CD4-positive, alpha-beta T cell treated with Interleukin-6 for 4 hours (primary cell): Measurements from ENCODE around the gene PRKAG2.
"Not testable (repeated sequence)": the region's sequence is repeated elsewhere in the genome, so short reads cannot be mapped to it uniquely, and the experiment has no call there.

Source experiments
- DNase-seq: peaks from one replicate; pipeline ENCODE4 v3.0.0-alpha.2; 2020; ENCODE audit warnings: mixed read lengths

Gene PRKAG2

DNA sequence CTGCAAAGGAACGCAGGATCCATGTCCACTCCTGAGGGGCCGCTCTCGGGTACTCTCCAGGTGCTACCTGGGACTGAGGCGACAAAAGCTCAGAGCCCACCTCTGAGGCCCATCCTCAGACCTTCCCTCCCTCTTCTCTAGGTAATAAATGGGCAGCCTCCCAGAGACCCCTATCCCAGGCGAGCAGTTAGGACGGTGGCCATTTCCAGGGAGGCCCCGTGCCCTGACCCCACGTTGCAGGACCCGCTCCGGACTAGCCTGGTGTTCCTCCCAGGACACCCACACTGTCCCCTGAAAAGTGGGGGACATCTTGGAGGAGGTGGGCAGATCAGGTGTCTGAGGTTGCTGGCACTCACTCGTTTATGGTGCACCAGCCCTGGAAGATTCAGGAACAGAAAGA is 44.3 kb downstream of the PRKAG2 start:
- no peak for DNase-seq

DNA sequence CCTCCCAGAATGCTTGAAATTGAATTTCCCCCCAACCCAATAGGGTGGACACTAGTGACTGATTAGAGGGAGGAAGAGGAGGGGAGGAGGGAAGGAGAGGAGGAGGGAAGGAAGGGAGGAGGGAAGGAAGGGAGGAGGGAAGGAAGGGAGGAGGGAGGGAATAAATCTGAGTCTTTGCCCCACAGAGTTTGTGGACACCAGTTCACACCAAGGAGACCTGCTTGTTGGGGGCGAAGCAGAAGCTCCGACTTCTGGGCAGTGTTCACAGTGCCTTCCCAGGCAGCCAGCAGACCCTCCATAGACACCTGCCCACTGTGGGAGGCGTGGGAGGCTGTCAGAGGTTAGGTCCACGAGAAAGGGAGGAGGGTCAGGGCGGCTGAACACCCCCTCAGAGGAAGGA is 44.8 kb downstream of the PRKAG2 start:
- no peak for DNase-seq

DNA sequence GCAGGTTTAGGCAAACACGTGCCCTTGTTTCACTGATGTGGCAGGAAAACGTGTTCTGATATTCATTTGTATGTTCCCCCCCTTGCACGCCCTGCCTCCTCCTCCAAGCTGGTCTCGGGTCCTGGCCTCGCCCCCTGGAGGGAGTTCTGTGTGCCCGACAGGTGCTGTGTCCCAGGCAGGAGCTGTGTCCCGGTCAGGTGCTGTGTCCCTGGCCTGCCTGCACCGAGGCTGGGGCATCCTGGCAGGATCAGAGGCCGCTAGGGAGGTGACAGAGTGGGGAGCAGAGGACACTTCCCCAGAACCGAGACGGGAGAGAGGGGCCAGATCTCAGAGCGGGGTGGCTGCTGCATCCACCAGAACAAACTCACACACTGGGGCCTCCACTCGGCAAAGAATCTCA is 45.3 kb downstream of the PRKAG2 start:
- DNase-seq: no peak

DNA sequence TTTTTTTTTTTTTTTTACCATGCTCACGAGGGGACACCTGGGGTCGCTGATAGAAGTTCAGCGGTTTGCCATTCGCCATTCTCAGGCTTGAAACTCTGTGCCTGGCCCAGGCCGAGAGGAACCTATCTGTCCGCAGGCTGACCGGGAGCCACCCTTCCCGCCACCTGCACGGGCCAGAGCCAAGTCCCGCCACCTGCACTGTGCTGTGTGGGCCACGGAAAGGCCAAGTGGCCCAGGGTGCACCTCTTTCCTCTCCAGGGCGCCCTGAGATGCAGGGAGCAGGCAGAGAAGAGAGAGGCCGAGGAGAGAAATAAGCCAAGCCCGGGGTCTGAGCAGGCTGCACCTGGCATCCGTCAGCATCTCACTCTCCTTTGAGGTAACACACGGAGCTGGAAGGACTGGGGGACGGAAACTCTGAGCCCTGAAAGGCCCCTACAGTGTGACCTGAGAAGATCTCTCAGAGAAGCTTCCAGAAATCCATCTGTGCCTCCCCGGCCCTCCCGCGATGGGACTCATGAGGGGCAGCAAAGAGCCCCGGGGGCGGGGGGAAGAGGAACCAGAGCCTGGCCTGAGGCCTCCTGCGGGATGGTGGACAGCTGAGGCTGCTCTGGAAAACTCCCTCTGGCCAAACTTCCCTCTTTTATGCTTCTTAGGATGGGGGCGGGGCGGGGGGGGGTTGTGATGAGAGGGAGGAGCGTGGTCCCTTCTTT is 46.6 kb downstream of the PRKAG2 start:
- no peak for DNase-seq

DNA sequence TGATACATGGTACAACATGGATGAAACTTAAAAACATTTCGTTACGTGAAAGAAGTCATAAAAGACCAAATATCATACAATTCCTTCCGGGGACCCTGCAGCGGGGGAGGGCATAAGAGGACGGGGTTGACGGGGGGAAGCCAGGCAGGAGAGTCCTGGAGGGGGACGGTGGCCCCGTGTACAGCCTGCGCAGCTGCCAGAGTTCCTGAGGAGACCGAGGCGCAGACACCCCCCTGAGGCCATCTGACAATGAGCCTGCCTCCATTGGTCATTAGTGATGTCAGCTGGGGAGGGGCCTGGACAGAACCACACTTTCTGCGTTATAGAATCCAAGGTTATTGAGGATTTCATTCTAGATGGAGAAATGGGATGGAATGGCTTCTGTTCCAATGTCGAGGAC is 47.2 kb downstream of the PRKAG2 start:
- no peak for DNase-seq

DNA sequence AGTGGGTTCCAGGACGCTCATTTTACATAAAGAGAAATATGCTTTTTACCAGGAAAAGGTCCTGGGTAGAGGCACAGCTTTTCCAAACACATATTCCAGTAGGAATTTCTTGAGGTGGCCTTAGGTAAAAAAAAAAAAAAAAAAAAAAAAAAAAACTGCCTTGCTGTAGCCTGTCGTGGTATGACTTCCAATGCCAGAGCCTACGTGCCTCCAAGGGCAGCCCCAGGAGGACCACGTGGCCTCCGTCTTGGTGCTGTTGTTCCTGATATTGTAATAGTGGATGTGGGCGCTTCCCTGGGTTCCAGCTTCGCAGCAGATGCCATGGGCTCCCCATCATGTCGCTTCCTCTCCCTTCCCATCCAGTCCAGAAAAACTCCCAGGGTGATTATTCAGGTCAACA is 49.3 kb downstream of the PRKAG2 start:
- DNase-seq: no peak

DNA sequence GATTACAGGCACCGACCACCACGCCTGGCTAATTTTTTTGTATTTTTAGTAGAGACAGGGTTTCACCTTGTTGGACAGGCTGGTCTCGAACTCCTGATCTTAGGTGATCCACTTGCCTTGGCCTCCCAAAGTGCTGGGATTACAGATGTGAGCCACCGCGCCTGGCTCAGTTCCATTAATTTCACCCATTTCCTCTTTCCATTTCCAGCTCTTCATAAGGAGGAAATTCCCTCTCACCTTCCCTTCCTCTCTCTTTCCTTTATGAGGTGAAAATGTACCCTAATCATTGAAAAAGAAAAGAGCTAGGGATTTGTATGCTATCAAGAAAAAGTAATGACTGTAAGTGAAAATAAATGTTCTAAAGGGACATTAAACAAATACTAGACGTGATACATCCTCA is 50.6 kb downstream of the PRKAG2 start:
- not testable (repeated sequence) for DNase-seq

DNA sequence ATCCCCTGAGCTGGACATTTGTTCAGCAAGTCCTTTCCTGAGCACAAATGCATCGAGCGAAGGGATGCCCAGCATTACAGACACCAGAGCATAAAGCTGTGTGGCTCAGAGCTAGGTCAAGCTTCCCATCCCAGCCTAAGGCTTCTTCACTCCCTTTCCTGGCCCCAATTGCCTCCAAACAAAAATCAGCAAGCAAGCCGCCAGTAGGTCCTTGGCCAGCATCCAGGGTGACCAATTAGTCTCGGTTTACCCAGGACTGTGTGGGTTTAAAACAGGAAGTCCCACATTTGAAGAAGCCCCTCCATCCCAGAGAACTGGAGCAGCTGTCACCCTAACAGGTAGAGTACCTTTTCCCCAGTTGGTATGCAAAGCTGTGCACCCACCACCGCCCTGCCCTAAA is 51.2 kb downstream of the PRKAG2 start:
- no peak for DNase-seq

DNA sequence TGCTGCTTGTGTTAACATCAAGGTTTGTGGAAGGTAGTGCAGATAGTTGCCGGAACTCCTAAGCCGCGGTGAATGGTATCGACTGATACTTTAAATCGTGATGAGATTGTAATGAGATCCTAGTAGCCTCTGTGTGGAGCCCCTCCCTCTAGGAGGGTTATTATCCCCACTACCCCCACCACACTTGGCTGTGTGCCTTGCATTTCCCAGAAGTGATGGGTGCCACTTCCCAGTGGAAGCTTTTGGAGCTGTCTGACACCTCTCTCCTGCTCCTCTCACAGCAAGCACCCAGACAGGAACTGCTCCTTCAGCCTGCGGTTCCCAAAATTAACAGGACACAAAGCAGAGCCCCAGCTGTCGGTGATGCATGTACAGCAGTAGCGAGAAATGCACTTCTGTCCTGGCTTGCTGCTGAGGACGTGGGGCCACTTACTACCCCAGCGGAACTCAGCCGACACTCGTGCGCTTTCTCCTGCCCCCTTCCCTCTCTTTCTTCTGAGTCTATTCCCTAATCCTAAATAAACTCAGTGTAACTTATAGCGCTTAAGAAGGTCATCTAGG is 52.5 kb downstream of the PRKAG2 start:
- no peak for DNase-seq

DNA sequence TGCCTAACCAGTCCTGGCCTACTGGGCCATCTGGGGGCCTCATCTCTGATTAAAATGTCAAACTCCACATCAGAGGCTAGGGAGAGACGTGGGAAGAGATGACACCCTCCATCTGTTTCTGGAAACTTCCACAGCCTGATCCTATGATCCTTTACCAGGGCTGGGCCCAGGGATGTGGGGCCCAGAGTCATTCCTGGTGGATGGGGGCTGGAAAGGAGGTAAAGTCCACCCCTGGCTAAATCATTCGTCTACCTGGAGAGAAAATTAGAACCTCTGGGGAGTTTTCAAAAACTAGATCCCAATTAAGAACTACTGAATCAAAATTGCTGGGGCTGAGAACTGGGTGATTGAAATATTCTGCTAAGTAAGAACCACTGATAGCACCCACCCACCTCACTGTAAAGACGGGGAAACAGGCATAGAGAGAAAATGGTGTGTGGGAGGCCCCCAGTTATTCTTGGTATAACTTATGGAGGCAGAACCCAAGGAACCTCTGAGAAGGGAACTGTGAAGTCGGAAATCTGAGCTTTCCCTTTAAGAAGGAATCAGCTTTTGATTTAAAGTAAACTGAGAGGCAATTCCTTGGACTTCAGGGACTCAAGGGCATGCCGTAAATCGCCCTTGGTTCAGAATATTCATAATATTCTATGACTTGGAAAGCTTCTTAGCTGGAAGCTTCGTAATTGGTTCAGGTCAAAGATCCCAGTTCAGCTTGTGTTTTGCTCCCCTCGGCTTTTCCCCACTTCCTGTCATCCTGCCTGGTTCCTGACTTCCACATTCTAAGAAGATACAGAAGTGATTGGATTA is 53.1 kb downstream of the PRKAG2 start:
- no peak for DNase-seq

DNA sequence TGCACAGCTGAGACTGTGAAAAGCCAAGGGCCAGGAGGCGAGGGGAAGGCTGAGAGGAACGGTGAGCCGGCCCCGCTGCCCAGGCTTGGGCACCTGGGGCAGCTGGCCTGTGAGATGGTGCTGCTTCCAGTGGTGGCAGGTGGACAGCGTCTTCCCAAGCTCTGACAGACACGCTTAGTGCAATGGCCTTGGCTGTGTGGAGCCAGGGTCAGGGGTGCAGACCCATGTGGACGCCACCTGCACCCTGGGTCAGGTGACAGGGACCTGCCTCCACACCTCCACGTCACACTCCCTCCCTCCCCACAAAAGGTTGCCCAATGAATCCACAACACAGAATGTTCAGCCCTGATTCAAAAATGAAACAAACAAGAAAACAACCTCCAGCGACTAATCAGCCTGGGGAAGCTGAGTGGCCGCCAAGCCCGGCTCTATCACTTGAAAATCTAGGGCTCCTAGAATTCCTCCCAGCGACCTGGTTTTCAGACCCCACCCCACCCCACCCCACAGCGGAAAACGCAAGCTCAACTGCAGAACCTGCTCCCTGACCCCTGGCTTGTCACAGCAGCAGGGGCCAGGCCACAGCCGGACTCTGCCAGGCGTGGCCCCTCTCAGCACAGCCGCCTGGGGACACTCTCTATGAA is 54.3 kb downstream of the PRKAG2 start:
- no peak for DNase-seq

DNA sequence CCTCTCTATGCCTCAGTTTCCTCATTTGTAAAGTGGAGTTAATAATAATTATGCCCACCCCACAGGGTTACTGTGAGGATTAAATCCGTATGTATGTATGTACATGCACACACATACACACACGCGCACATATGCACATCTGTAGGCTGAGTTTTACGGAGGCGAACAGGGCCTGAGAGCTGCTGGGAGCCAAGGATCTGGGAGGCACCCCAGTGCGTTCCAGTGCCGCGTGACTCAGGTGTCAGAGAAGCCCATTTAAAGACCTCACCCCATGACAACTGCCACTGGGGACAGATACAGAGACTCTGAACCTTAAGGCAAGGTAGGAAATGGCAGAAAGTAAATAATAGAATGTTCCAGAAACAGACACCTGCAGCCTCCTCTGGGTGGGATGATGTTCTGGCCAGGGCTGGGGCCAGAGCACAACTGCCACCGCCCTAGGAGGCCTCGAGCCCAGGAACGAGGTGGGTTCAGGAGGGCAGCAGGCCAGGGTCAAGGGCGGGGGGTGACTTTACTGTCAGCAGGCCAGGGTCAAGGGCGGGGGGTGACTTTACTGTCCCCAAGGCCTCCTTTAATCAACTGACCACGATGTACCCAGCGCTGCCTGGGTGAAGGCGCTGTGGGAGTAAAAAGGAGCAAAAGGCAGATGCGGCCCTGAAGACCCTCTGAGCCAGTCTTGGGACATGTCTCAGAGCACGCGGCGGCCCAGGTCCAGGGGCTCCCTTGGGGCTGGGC is 54.9 kb downstream of the PRKAG2 start:
- DNase-seq: no peak

DNA sequence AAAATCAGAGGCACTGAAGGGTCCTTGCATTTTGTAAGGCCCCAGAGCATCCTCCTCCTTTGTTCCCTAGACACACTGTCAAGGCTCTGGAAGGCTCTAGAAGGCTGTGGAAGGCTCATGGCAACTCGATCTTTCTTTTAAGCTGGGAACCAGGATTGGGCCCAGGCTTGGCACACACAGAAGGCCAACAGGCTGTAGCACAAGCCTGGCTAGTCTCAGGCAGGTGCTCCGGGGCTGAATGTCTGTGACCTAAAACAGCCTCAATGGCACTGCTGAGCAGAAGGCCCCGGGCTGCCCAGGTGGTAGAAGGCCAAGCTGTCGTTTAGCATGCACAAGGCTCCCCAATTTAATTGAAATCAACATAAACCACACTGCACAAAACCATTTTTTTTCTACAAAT is 55.7 kb downstream of the PRKAG2 start:
- no peak for DNase-seq

DNA sequence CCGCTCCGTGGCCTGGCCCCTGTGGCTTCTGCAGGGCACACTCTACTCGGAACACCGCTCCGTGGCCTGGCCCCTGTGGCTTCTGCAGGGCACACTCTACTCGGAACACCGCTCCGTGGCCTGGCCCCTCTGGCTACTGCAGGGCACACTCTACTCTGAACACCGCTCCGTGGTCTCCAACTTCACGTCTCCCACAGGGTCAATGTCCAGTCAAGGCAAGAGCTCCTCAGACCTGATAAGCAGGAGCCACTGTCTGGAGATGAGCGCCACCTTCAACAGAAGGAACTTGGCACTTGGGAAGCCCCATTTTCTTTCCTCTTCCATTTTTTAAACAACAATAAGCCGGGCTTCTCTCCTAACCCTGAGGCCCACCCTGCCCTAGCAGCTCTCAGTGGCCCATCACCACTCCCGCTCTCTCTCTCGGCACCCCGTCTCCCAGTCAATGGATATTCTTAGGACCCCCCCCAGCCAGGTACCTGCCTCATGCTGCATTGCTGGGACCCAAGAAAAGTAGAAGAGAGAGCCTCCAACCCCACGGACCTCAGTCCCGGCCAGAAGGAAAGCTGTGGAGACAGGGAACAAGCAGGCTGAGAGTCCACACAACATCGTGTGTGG is 56.3 kb downstream of the PRKAG2 start:
- no peak for DNase-seq

DNA sequence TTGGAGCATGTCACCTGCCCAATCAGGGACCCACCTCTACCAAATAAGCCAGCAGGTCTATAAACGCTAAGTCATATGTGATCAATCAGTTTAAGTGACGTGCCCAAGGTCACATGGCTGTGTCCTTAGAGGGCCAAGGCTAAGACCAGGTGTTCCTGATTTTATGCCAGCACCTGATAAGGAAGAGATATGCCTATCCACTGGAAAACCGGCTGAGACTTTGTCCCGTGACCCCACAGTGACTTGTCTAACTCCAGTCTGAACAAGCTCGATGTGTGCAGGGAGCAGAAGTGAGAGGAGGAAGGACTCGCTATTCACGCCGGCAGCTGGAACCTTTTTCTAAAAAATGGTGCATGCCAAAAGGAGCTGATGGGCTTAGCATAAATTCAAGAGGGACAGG is 57.0 kb downstream of the PRKAG2 start:
- DNase-seq: no peak

DNA sequence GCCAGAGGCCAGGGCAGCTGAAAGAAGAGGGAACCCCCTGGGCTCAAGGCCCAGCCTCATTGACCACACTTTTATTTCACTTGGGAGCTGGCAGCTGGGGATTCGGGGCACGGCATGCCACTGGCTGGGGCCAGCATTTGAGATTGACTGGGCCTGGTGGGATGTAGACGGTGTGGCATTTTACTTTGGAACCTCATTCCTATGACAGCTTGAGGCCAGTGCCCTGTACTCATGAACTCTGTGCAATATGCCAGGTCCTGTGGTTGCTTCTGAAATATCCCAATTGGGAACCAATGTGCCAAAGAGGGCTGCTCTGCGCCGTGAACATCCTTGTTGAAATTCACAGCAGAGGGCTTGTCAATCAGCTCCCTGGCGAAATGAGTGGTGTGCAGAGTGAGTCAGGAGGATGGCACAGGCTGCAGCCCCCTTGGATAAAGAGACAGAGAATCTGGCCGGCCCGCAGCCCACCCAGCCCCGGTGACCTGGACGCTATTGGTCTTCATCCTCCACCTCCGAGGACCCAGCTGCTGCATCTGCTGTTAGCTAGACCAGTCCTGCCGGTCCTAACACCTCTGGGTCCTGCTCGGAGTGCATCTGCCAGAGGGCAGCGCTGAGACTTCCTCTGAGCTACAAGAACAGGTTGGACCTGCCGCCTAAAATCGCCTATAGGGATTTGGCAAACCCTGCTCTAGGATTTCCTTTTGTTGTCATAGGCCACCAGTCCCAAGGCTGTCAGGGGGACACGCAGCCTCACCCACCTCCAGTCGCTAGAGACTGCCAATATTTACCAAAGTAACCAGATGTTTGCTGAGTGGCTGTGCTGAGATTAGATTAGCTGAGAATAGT is 58.0 kb downstream of the PRKAG2 start:
- no peak for DNase-seq

DNA sequence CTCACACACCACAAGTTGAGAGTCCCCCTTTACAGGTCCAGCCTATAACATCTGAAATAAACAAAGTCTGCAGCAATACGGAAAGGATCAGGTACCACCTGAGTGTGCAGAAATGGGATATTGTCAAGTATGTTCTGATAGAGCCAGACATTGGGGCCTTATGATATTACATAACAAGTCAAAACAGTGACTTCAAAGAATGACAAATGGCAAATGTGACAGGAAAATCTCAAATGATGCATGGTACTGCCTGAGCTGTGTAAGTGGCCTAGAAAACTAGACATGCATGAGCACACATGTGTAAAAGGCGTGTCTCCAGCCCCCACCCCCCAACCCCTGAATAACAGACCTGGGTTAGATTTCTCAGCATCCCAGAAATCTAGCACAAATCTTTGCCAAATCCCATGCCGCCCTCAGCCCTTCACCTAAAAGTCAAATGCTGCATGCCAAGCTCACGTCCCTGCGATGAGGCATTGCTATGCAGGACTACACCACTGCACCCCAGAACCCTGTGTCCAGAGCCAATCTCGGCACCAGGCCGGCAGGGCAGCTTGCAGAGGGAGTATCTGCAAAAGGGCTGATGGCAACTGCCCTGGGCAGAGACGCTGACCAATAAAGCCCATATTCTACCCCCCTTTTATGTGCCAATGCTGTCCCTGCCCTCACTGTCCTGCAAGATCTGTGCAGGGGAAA is 58.8 kb downstream of the PRKAG2 start:
- DNase-seq: no peak

DNA sequence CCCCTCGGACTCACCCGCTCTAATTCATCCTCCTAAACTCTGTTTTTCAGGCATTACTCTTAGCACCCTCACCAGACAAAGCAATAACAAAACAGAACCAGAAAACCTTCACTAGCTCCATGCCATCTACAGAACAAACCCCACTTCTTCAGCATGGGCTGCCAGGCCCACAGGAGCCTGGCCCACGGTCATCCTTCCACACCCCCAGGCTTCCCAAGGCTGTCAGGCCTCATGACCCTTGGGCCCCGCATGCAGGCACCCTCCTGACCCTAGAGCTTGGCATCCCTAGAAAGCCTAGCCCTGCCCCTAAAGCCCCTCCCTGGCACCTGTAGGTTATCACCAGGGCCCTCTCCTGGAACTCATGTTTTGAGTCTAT is 59.6 kb downstream of the PRKAG2 start:
- DNase-seq: no peak

DNA sequence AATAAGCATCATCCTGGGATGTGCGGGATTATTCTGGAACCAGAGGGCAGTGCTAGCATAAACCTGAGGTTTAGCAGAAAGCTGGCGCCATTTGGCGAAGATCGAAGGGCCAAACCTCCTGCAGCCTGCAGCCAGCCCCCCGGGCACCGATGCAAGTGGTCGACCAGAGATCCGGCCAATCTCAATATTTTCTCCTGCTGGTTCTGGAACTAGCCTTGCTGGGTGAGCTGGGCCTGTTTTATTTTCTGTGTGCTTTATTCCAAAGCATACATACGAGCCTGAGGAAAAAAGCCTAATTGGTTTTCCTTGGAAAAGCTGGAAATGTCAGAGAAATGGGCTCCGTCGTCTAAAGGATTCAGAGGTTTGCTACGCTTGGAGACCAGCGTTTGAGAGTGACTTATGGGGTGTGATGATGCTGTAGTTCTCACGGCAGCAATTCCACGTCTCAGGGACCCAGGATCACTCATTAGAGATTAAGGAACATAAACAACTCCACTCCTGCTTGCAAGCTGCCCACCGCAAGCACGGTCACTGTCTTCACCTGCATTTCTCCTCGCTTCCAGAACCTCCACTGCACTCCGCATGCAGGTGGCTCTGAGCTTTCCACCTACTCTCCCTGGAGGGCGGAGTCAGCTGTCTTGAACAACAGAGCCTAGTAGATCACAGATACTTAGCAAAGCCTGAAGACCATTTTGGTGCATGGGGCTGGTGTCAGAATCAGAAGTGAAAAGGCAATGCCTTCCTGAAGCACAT is 60.2 kb downstream of the PRKAG2 start:
- no peak for DNase-seq

DNA sequence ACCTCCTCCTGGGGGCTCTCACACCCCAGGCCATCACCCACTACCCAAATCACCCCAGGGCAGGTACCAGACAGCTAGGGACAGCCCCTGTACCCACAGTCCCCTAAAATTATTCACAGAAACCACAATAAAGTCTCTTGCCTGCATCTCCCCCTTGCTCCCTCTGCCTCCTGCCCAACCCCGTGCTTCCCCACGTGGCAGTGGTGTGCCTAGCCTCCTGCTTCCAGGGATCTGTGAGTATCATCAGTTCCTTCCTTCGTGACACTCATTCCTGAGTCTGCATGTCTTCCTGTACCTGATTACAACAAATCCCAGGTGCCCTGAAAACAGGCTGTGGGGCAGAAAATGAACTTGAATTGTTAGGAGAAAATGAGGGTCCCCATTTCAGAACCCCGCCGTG is 61.5 kb downstream of the PRKAG2 start:
- DNase-seq: no peak
